Measurements from ENCODE around the gene GCNT1.
A peak's percentile ranks its signal among the peaks of the same experiment; 100 is the strongest.

GRCh38 chr9:76531231-76531780, 72.3 kb downstream of the GCNT1 start:
- TF ChIP-seq CTCF (IDR thresholded peaks at IDR 0.05) (no peak), POLR2AphosphoS5 (IDR thresholded peaks at IDR 0.05) (peak; percentile 32)

All from prostate gland (tissue), 2 donors.